Activated naive CD4-positive, alpha-beta T cell treated with anti-CD3 and anti-CD28 coated beads, Interleukin-2, amount 10 ng/mL, durations not matched to agents 7 days and 5 days (primary cell): ENCODE results near the gene PBX3.

Experiments used
- CTCF ChIA-PET: fragments of 350-600 bp; sonication (Branson Sonifier 250); formaldehyde crosslinking; loops from one replicate; lab custom pipeline; 2021; ENCODE audit warnings: antibody characterized with exemption; lab: Charles Lee
- DNase-seq: peaks from one replicate; pipeline ENCODE4 v3.0.0-alpha.2; 2020
- H3K27ac Mint-ChIP-seq: one replicate; pipeline ENCODE4 v1.8.0; 2021; ENCODE audit warnings: mild to moderate bottlenecking, moderate library complexity, mixed read lengths
- H3K27me3 Mint-ChIP-seq: one replicate; pipeline ENCODE4 v1.8.0; 2021; ENCODE audit warnings: mild to moderate bottlenecking, mixed read lengths
- H3K36me3 Mint-ChIP-seq: one replicate; pipeline ENCODE4 v1.8.0; 2021; ENCODE audit warnings: mixed read lengths
- H3K4me1 Mint-ChIP-seq: one replicate; pipeline ENCODE4 v1.8.0; 2021; ENCODE audit warnings: mixed read lengths
- H3K4me3 Mint-ChIP-seq: one replicate; pipeline ENCODE4 v1.8.0; 2021; ENCODE audit warnings: mild to moderate bottlenecking, moderate library complexity, mixed read lengths
- H3K9me3 Mint-ChIP-seq: one replicate; pipeline ENCODE4 v1.8.0; 2021; ENCODE audit warnings: mixed read lengths

PBX3 gene

GRCh38 chr9:125911861-125912644 lies 164.9 kb downstream of the PBX3 start:
- CTCF ChIA-PET = no interaction called here

GRCh38 chr9:125912667-125913066 lies 165.5 kb downstream of the PBX3 start:
- H3K9me3 Mint-ChIP-seq = no peaks in the 10 kb centered on the region
- H3K27me3 Mint-ChIP-seq = no peaks in the 10 kb centered on the region
- no peak overlapping the region for H3K4me3 Mint-ChIP-seq
- H3K36me3 Mint-ChIP-seq = no peaks in the 10 kb centered on the region
- DNase-seq = no peak
- H3K27ac Mint-ChIP-seq = no peak overlapping the region
- no peaks in the 10 kb centered on the region for H3K4me1 Mint-ChIP-seq
- CTCF ChIA-PET = no interaction called here

More at GRCh38 chr9:125911861-125912644, 164.9 kb downstream of the PBX3 start:
- H3K27me3 Mint-ChIP-seq = no peaks in the 10 kb centered on the region
- H3K4me1 Mint-ChIP-seq = no peaks in the 10 kb centered on the region
- no peak overlapping the region for H3K4me3 Mint-ChIP-seq
- no peak overlapping the region for H3K27ac Mint-ChIP-seq
- no peak for DNase-seq
- no peaks in the 10 kb centered on the region for H3K36me3 Mint-ChIP-seq
- H3K9me3 Mint-ChIP-seq = no peaks in the 10 kb centered on the region

GRCh38 chr9:125913551-125913950 lies 166.4 kb downstream of the PBX3 start:
- H3K27ac Mint-ChIP-seq = no peak overlapping the region
- CTCF ChIA-PET = no interaction called here
- H3K4me1 Mint-ChIP-seq = no peaks in the 10 kb centered on the region
- H3K9me3 Mint-ChIP-seq = no peaks in the 10 kb centered on the region
- no peaks in the 10 kb centered on the region for H3K27me3 Mint-ChIP-seq
- no peaks in the 10 kb centered on the region for H3K36me3 Mint-ChIP-seq
- H3K4me3 Mint-ChIP-seq = no peak overlapping the region
- DNase-seq = no peak

- Mint-ChIP-seq H3K9me3 (no peaks in the 10 kb centered on the region), H3K27me3 (no peaks in the 10 kb centered on the region), H3K4me1 (no peaks in the 10 kb centered on the region), H3K36me3 (no peaks in the 10 kb centered on the region), H3K27ac (no peak overlapping the region), H3K4me3 (no peak overlapping the region)
- CTCF ChIA-PET = no interaction called here
- no peak for DNase-seq
Observed at GRCh38 chr9:125914411-125914810, 167.2 kb downstream of the PBX3 start.

GRCh38 chr9:125915606-125916005 lies 168.4 kb downstream of the PBX3 start:
- Mint-ChIP-seq H3K4me3 (no peak overlapping the region), H3K36me3 (no peaks in the 10 kb centered on the region), H3K27me3 (no peaks in the 10 kb centered on the region), H3K4me1 (no peaks in the 10 kb centered on the region), H3K27ac (no peak overlapping the region), H3K9me3 (no peaks in the 10 kb centered on the region)
- DNase-seq = no peak
- CTCF ChIA-PET = no interaction called here

GRCh38 chr9:125919565-125919964 lies 172.4 kb downstream of the PBX3 start:
- CTCF ChIA-PET = no interaction called here

GRCh38 chr9:125920402-125920801 lies 173.2 kb downstream of the PBX3 start:
- CTCF ChIA-PET = no interaction called here
- Mint-ChIP-seq H3K9me3 (no peaks in the 10 kb centered on the region), H3K36me3 (no peaks in the 10 kb centered on the region), H3K4me1 (no peaks in the 10 kb centered on the region), H3K27ac (no peak overlapping the region), H3K27me3 (no peaks in the 10 kb centered on the region), H3K4me3 (no peak overlapping the region)
- no peak for DNase-seq

More at GRCh38 chr9:125919565-125919964, 172.4 kb downstream of the PBX3 start:
- no peak overlapping the region for H3K4me3 Mint-ChIP-seq
- H3K27me3 Mint-ChIP-seq = no peaks in the 10 kb centered on the region
- H3K27ac Mint-ChIP-seq = no peak overlapping the region
- no peaks in the 10 kb centered on the region for H3K4me1 Mint-ChIP-seq
- no peaks in the 10 kb centered on the region for H3K36me3 Mint-ChIP-seq
- no peaks in the 10 kb centered on the region for H3K9me3 Mint-ChIP-seq
- DNase-seq = no peak

GRCh38 chr9:125922854-125923253 lies 175.7 kb downstream of the PBX3 start:
- Mint-ChIP-seq H3K27ac (no peak overlapping the region), H3K36me3 (no peaks in the 10 kb centered on the region), H3K27me3 (no peaks in the 10 kb centered on the region), H3K4me3 (no peak overlapping the region), H3K9me3 (no peaks in the 10 kb centered on the region), H3K4me1 (no peaks in the 10 kb centered on the region)
- CTCF ChIA-PET = no interaction called here
- no peak for DNase-seq

GRCh38 chr9:125924351-125924750 lies 177.2 kb downstream of the PBX3 start:
- Mint-ChIP-seq H3K9me3 (no peaks in the 10 kb centered on the region), H3K4me1 (no peaks in the 10 kb centered on the region), H3K4me3 (no peak overlapping the region), H3K27me3 (no peaks in the 10 kb centered on the region), H3K27ac (no peak overlapping the region), H3K36me3 (no peaks in the 10 kb centered on the region)
- no peak for DNase-seq
- CTCF ChIA-PET = no interaction called here

GRCh38 chr9:125926936-125927335 lies 179.8 kb downstream of the PBX3 start:
- H3K36me3 Mint-ChIP-seq = no peaks in the 10 kb centered on the region
- H3K4me3 Mint-ChIP-seq = no peak overlapping the region
- H3K4me1 Mint-ChIP-seq = no peaks in the 10 kb centered on the region
- no peak for DNase-seq
- CTCF ChIA-PET = no interaction called here
- no peaks in the 10 kb centered on the region for H3K9me3 Mint-ChIP-seq
- H3K27ac Mint-ChIP-seq = no peak overlapping the region
- H3K27me3 Mint-ChIP-seq = no peaks in the 10 kb centered on the region

GRCh38 chr9:125929846-125930245 lies 182.7 kb downstream of the PBX3 start:
- Mint-ChIP-seq H3K4me3 (no peak overlapping the region), H3K9me3 (no peaks in the 10 kb centered on the region), H3K27me3 (no peaks in the 10 kb centered on the region), H3K27ac (no peak overlapping the region), H3K4me1 (no peaks in the 10 kb centered on the region), H3K36me3 (no peaks in the 10 kb centered on the region)
- CTCF ChIA-PET = no interaction called here
- no peak for DNase-seq

- H3K4me3 Mint-ChIP-seq = no peak overlapping the region
- H3K36me3 Mint-ChIP-seq = no peaks in the 10 kb centered on the region
- no peaks in the 10 kb centered on the region for H3K9me3 Mint-ChIP-seq
- H3K27me3 Mint-ChIP-seq = no peaks in the 10 kb centered on the region
- DNase-seq = no peak
- CTCF ChIA-PET = no interaction called here
- no peaks in the 10 kb centered on the region for H3K4me1 Mint-ChIP-seq
- H3K27ac Mint-ChIP-seq = no peak overlapping the region
Observed at GRCh38 chr9:125931211-125931610, 184.0 kb downstream of the PBX3 start.

- no peak overlapping the region for H3K4me3 Mint-ChIP-seq
- no peaks in the 10 kb centered on the region for H3K27me3 Mint-ChIP-seq
- H3K36me3 Mint-ChIP-seq = no peaks in the 10 kb centered on the region
- CTCF ChIA-PET = no interaction called here
- no peaks in the 10 kb centered on the region for H3K9me3 Mint-ChIP-seq
- no peak overlapping the region for H3K27ac Mint-ChIP-seq
- no peak for DNase-seq
- no peaks in the 10 kb centered on the region for H3K4me1 Mint-ChIP-seq
Observed at GRCh38 chr9:125932012-125932411, 184.8 kb downstream of the PBX3 start.

- Mint-ChIP-seq H3K4me3 (no peak overlapping the region), H3K4me1 (no peaks in the 10 kb centered on the region), H3K27me3 (no peaks in the 10 kb centered on the region), H3K36me3 (no peaks in the 10 kb centered on the region), H3K27ac (no peak overlapping the region), H3K9me3 (no peaks in the 10 kb centered on the region)
- CTCF ChIA-PET = no interaction called here
- no peak for DNase-seq
Observed at GRCh38 chr9:125932746-125933455, 185.7 kb downstream of the PBX3 start.

- CTCF ChIA-PET = interaction anchor here (0.8 kb wide), 1 partner anchor 148 kb away, joined by 3 read pairs; no protein-coding TSS in a partner anchor
- H3K27me3 Mint-ChIP-seq = no peaks in the 10 kb centered on the region
- H3K36me3 Mint-ChIP-seq = peaks cover 13% of the 10 kb centered on the region
- no peak for DNase-seq
- H3K4me1 Mint-ChIP-seq = no peaks in the 10 kb centered on the region
- H3K9me3 Mint-ChIP-seq = peaks cover 8% of the 10 kb centered on the region
- no peak overlapping the region for H3K4me3 Mint-ChIP-seq
- H3K27ac Mint-ChIP-seq = no peak overlapping the region
Observed at GRCh38 chr9:125942125-125942524, 195.0 kb downstream of the PBX3 start.
